Peyer's patch (tissue), 4 donors: ENCODE results near the gene NDUFAF3.

Experiments used
- CTCF ChIP-seq, 6 experiments: fragments of 450-650 bp in 4 of 6; fragments of 200-600 bp in 2 of 6; sonication (generic) in 1 of 6; IDR thresholded peaks; one replicate each; pipeline ENCODE4 v1.5.1; 2017 to 2019; ENCODE audit warnings: antibody characterized with exemption in 6 of 6, mild to moderate bottlenecking in 3 of 6, moderate library complexity in 1 of 6
- POLR2A ChIP-seq, 2 donors: fragments of 450-650 bp; IDR thresholded peaks; one replicate each; pipeline ENCODE4 v1.5.1; 2017; ENCODE audit warnings: antibody characterized with exemption in 2 of 2, mild to moderate bottlenecking in 2 of 2, moderate library complexity in 2 of 2

GRCh38 chr3:49006408-49007067 lies 15.4 kb upstream of the NDUFAF3 start:
- TF ChIP-seq CTCF (IDR thresholded peaks at IDR 0.05) (no peak), POLR2A (IDR thresholded peaks at IDR 0.05) (no peak)
